HepG2 (cell line): ENCODE data around the gene BLOC1S1. TPM values are rescaled to one million over a fixed set of nuclear protein-coding genes. Genes with fewer than 3 reads are reported as not detected.

ENCODE experiments used
- CEBPB ChIP-seq: IDR thresholded peaks from 2 replicates; pipeline ENCODE4 v1.6.1; 2011; ENCODE audit warnings: low read depth, low read length, improper control_type of control experiment, borderline replicate concordance
- CHCHD3 ChIP-seq: sonication (generic); formaldehyde crosslinking; IDR thresholded peaks from 2 replicates; pipeline ENCODE4 v1.8.0; 2022; ENCODE audit warnings: mild to moderate bottlenecking, missing genetic modification reagents, moderate library complexity
- FOXA1 ChIP-seq, 2 experiments: fragments of 450-650 bp in 1 of 2; sonication (generic) in 1 of 2; formaldehyde crosslinking in 1 of 2; IDR thresholded peaks; 2 replicates each; pipeline versions ENCODE4 v1.4.0 to v1.6.1; 2016 to 2020; ENCODE audit warnings: missing genetic modification reagents in 1 of 2
- HOXA9 ChIP-seq: sonication (generic); formaldehyde crosslinking; IDR thresholded peaks from 2 replicates; pipeline ENCODE4 v1.8.1; 2022; ENCODE audit warnings: missing genetic modification reagents, mild to moderate bottlenecking, moderate library complexity, borderline replicate concordance
- KDM5B ChIP-seq: sonication (generic); formaldehyde crosslinking; IDR thresholded peaks from 2 replicates; pipeline ENCODE4 v1.4.0; 2020; ENCODE audit warnings: missing genetic modification reagents, mild to moderate bottlenecking, borderline replicate concordance
- MTA3 ChIP-seq: sonication (generic); formaldehyde crosslinking; IDR thresholded peaks from 2 replicates; pipeline ENCODE4 v1.4.0; 2020; ENCODE audit warnings: missing genetic modification reagents
- MYC ChIP-seq: sonication (generic); formaldehyde crosslinking; IDR thresholded peaks from 2 replicates; pipeline ENCODE4 v1.9.0; 2021; ENCODE audit warnings: missing genetic modification reagents, borderline replicate concordance
- MYNN ChIP-seq: sonication (generic); formaldehyde crosslinking; IDR thresholded peaks from 2 replicates; pipeline ENCODE4 v1.4.0; 2020; ENCODE audit warnings: mild to moderate bottlenecking, low read depth, missing genetic modification reagents
- ONECUT2 ChIP-seq: sonication (generic); formaldehyde crosslinking; IDR thresholded peaks from 2 replicates; pipeline ENCODE4 v1.4.0; 2020; ENCODE audit warnings: missing genetic modification reagents
- PCBP2 ChIP-seq: fragments of 200-400 bp; formaldehyde crosslinking; optimal IDR thresholded peaks from 2 replicates; pipeline ENCODE3; 2018; ENCODE audit warnings: low read length, low read depth; ENCODE audit not compliant: poor library complexity, severe bottlenecking
- RBM39 ChIP-seq: fragments of 200-400 bp; formaldehyde crosslinking; IDR thresholded peaks from one replicate; pipeline ENCODE4 v1.6.1; 2018; ENCODE audit warnings: antibody characterized with exemption, mild to moderate bottlenecking, low read depth, low read length; ENCODE audit not compliant: poor library complexity, severe bottlenecking
- REPIN1 ChIP-seq: sonication (generic); formaldehyde crosslinking; IDR thresholded peaks from 2 replicates; pipeline ENCODE4 v1.8.0; 2022; ENCODE audit warnings: missing genetic modification reagents, low read depth, mild to moderate bottlenecking, borderline replicate concordance
- RFXANK ChIP-seq: IDR thresholded peaks from 2 replicates; pipeline ENCODE4 v1.6.1; 2016
- RNF2 ChIP-seq: fragments of 450-650 bp; conservative IDR thresholded peaks from 2 replicates; pipeline ENCODE4 v1.6.1; 2016; ENCODE audit warnings: low read depth
- SCMH1 ChIP-seq: sonication (generic); formaldehyde crosslinking; IDR thresholded peaks from 2 replicates; pipeline ENCODE4 v1.9.0; 2021; ENCODE audit warnings: missing genetic modification reagents, mild to moderate bottlenecking, borderline replicate concordance
- SMARCE1 ChIP-seq: fragments of 450-650 bp; IDR thresholded peaks from 2 replicates; pipeline ENCODE4 v1.6.1; 2017; ENCODE audit warnings: borderline replicate concordance
- SP4 ChIP-seq: sonication (generic); formaldehyde crosslinking; IDR thresholded peaks from 2 replicates; pipeline ENCODE4 v1.8.1; 2023; ENCODE audit warnings: mild to moderate bottlenecking, missing genetic modification reagents
- TBX3 ChIP-seq: fragments of 450-650 bp; IDR thresholded peaks from 2 replicates; pipeline ENCODE4 v1.6.1; 2017; ENCODE audit warnings: antibody characterized with exemption, mild to moderate bottlenecking, inconsistent platforms, borderline replicate concordance
- TCF7L2 ChIP-seq: IDR thresholded peaks from 2 replicates; pipeline ENCODE4 v1.6.1; 2011; ENCODE audit warnings: mild to moderate bottlenecking, low read depth, low read length, moderate library complexity
- ZFP37 ChIP-seq: sonication (generic); formaldehyde crosslinking; IDR thresholded peaks from 2 replicates; pipeline ENCODE4 v1.4.0; 2020; ENCODE audit warnings: missing genetic modification reagents, borderline replicate concordance
- ZKSCAN8 ChIP-seq: IDR thresholded peaks from 2 replicates; pipeline ENCODE4 v1.6.1; 2016; ENCODE audit warnings: borderline replicate concordance, missing genetic modification reagents, missing compliant biosample characterization
- ZNF235 ChIP-seq: sonication (generic); formaldehyde crosslinking; IDR thresholded peaks from 2 replicates; pipeline ENCODE4 v1.8.1; 2023; ENCODE audit warnings: mild to moderate bottlenecking, missing genetic modification reagents, borderline replicate concordance
- ZNF652 ChIP-seq: IDR thresholded peaks from 2 replicates; pipeline ENCODE4 v1.6.1; 2016; ENCODE audit warnings: low read depth, borderline replicate concordance
- ZNF788 ChIP-seq: sonication (generic); formaldehyde crosslinking; IDR thresholded peaks from 2 replicates; pipeline ENCODE4 v1.5.0; 2020; ENCODE audit warnings: mild to moderate bottlenecking, missing genetic modification reagents, borderline replicate concordance
- ZNF850 ChIP-seq: sonication (generic); formaldehyde crosslinking; conservative IDR thresholded peaks from 2 replicates; pipeline ENCODE4 v1.9.0; 2021; ENCODE audit warnings: mild to moderate bottlenecking, missing genetic modification reagents
- polyA plus RNA-seq, 8 experiments: library from polyadenylated mRNA; depleted of rRNA in 3 of 8; stranded (reverse) in 7 of 8; unstranded in 1 of 8; fragments of >200 nt; fragmentation: Illumina TruSeq in 4 of 8; extraction: Trizol in 4 of 8; gene quantifications; 2 replicates each; pipeline versions ENCODE4 v1.2.1 to v1.2.3, GENCODE V29; 2011 to 2016; ENCODE audit warnings: low read depth in 4 of 8, missing spikeins in 1 of 8, mixed read lengths in 1 of 8; ENCODE audit not compliant: insufficient read depth in 1 of 8
- total RNA-seq, 5 experiments: library from RNA; depleted of rRNA; stranded (reverse); fragments of >200 nt; fragmentation: Illumina TruSeq; extraction: Trizol; gene quantifications; 2 replicates each; pipeline ENCODE4 v1.2.3, GENCODE V29; 2016; ENCODE audit warnings: low read depth in 1 of 5
- TF ChIP-seq, protein P1 (sequence below): sonication (generic); formaldehyde crosslinking; IDR thresholded peaks from 2 replicates; pipeline ENCODE4 v1.8.0; 2022; ENCODE audit warnings: mild to moderate bottlenecking, missing genetic modification reagents, moderate library complexity
- TF ChIP-seq, protein P2 (sequence below): sonication (generic); formaldehyde crosslinking; IDR thresholded peaks from 2 replicates; pipeline ENCODE4 v1.4.0; 2020; ENCODE audit warnings: mild to moderate bottlenecking, missing genetic modification reagents
- TF ChIP-seq, protein P3 (sequence below): sonication (generic); formaldehyde crosslinking; IDR thresholded peaks from 2 replicates; pipeline ENCODE4 v1.8.0; 2022; ENCODE audit warnings: mild to moderate bottlenecking, missing genetic modification reagents

Gene BLOC1S1
- total and polyA plus RNA-seq, 2 of the 13 experiments (the other 11 are each of a cell fraction or from before 2014, with no cell fraction given), result 55.1 to 95.3 TPM

DNA sequence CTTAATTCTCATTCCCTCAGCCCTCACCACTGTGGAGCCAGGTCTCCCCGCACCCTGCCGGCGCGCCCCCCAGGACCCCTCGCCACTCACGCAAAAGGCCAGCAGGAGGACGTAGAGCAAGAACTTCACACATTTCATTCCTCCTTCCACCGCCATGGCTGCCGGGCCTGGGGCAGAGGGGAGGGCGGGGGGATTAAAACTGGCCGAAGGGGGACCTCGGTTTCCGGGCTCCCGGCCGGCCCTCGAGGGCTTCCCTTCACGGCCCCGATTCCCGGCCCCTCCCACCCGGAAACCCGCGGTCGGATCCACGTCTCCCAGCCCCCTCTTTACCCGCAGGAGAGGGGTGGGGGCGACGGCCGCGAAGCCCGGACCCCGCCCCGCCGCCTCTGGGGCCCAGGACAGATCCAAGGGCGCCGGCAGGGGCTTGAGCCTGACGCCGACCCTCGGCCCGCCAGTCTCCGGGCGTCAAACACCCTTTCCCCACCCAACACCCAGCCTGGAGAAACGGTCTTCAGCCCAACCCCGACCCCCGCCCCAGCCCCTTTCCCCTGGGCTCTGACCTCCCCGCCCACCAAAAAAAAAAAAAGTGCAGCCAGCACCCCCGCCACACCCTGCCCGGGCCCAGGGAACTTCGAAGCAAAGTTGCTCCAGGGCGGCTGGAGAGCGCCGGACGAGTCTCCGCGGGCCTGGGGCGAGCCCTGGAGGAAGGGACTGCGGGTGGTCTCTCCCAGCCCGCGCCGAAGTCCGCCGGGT, 12.5 kb downstream of the BLOC1S1 start (continued):
- TF ChIP-seq RBM39, result no peak
- TF ChIP-seq MYC (CRISPR knock-in tag), result no peak
- no peak for TF ChIP-seq RNF2
- TF ChIP-seq SP4 (CRISPR knock-in tag), result peak; percentile 27; the same call in 1 of the 2 replicates
- no peak for TF ChIP-seq ZKSCAN8 (CRISPR knock-in tag)
- no peak for TF ChIP-seq ZFP37 (CRISPR knock-in tag)
- no peak for TF ChIP-seq MYNN (CRISPR knock-in tag)
- no peak for TF ChIP-seq ONECUT2 (CRISPR knock-in tag)
- no peak for TF ChIP-seq PCBP2
- no peak for TF ChIP-seq ZNF850 (CRISPR knock-in tag)
- no peak for TF ChIP-seq FOXA1 (IDR thresholded peaks at IDR 0.05)
- no peak for TF ChIP-seq FOXA1 (CRISPR knock-in tag; IDR thresholded peaks at IDR 0.05)
- no peak for TF ChIP-seq ZNF652 (CRISPR knock-in tag)
- TF ChIP-seq, protein P1, sequence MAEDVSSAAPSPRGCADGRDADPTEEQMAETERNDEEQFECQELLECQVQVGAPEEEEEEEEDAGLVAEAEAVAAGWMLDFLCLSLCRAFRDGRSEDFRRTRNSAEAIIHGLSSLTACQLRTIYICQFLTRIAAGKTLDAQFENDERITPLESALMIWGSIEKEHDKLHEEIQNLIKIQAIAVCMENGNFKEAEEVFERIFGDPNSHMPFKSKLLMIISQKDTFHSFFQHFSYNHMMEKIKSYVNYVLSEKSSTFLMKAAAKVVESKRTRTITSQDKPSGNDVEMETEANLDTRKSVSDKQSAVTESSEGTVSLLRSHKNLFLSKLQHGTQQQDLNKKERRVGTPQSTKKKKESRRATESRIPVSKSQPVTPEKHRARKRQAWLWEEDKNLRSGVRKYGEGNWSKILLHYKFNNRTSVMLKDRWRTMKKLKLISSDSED (CRISPR knock-in tag), result no peak
- TF ChIP-seq, protein P2, sequence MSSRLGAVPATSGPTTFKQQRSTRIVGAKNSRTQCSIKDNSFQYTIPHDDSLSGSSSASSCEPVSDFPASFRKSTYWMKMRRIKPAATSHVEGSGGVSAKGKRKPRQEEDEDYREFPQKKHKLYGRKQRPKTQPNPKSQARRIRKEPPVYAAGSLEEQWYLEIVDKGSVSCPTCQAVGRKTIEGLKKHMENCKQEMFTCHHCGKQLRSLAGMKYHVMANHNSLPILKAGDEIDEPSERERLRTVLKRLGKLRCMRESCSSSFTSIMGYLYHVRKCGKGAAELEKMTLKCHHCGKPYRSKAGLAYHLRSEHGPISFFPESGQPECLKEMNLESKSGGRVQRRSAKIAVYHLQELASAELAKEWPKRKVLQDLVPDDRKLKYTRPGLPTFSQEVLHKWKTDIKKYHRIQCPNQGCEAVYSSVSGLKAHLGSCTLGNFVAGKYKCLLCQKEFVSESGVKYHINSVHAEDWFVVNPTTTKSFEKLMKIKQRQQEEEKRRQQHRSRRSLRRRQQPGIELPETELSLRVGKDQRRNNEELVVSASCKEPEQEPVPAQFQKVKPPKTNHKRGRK, result no peak
- TF ChIP-seq TBX3, result no peak
- TF ChIP-seq MTA3 (CRISPR knock-in tag), result no peak
- no peak for TF ChIP-seq SCMH1
- no peak for TF ChIP-seq CEBPB
- TF ChIP-seq SMARCE1, result no peak
- TF ChIP-seq RFXANK (CRISPR knock-in tag), result no peak
- TF ChIP-seq ZNF788 (CRISPR knock-in tag), result 0 out of 2 replicates have a peak, but pooled peaks have one; percentile 23
- TF ChIP-seq, protein P3, sequence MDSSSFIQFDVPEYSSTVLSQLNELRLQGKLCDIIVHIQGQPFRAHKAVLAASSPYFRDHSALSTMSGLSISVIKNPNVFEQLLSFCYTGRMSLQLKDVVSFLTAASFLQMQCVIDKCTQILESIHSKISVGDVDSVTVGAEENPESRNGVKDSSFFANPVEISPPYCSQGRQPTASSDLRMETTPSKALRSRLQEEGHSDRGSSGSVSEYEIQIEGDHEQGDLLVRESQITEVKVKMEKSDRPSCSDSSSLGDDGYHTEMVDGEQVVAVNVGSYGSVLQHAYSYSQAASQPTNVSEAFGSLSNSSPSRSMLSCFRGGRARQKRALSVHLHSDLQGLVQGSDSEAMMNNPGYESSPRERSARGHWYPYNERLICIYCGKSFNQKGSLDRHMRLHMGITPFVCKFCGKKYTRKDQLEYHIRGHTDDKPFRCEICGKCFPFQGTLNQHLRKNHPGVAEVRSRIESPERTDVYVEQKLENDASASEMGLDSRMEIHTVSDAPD (CRISPR knock-in tag), result no peak
- TF ChIP-seq CHCHD3 (CRISPR knock-in tag), result no peak
- no peak for TF ChIP-seq HOXA9 (CRISPR knock-in tag)
- TF ChIP-seq TCF7L2, result no peak
- no peak for TF ChIP-seq ZNF235 (CRISPR knock-in tag)
- TF ChIP-seq REPIN1 (CRISPR knock-in tag), result no peak
- TF ChIP-seq KDM5B (CRISPR knock-in tag), result peak; percentile 48; the same call in 1 of the 2 replicates
